Measurements from ENCODE around the gene HAUS7.

The HAUS7 gene

GRCh38 chrX:153488231-153488914, 18.0 kb upstream of the HAUS7 start:
- Histone ChIP-seq H3K36me3 (ENCODE audit: control insufficient read depth, insufficient read depth, low read length, severe bottlenecking) (no peaks in the 10 kb centered on the region), H3K9ac (ENCODE audit: low read length) (no peak overlapping the region), H3K27me3 (replicated peaks; ENCODE audit: control insufficient read depth, insufficient read depth, low read length) (no peaks in the 10 kb centered on the region), H3K4me1 (ENCODE audit: control insufficient read depth, insufficient read depth, low read length) (peaks cover 4% of the 10 kb centered on the region), H3K9me3 (ENCODE audit: control insufficient read depth, low read length) (no peaks in the 10 kb centered on the region), H3K4me3 (ENCODE audit: low read length) (no peak overlapping the region)
- peak; percentile 59 for DNase-seq (ENCODE audit: low read depth)

GRCh38 chrX:153487590-153488071, 17.3 kb upstream of the HAUS7 start:
- H3K4me1 ChIP-seq (ENCODE audit: control insufficient read depth, insufficient read depth, low read length) = peaks cover 4% of the 10 kb centered on the region
- H3K36me3 ChIP-seq (ENCODE audit: control insufficient read depth, insufficient read depth, low read length, severe bottlenecking) = no peaks in the 10 kb centered on the region
- DNase-seq (ENCODE audit: low read depth) = no peak
- no peaks in the 10 kb centered on the region for H3K27me3 ChIP-seq (replicated peaks; ENCODE audit: control insufficient read depth, insufficient read depth, low read length)
- no peak overlapping the region for H3K4me3 ChIP-seq (ENCODE audit: low read length)
- H3K9me3 ChIP-seq (ENCODE audit: control insufficient read depth, low read length) = no peaks in the 10 kb centered on the region
- H3K9ac ChIP-seq (ENCODE audit: low read length) = no peak overlapping the region

GRCh38 chrX:153486171-153486570, 15.8 kb upstream of the HAUS7 start:
- Histone ChIP-seq H3K9ac (ENCODE audit: low read length) (no peak overlapping the region), H3K4me1 (ENCODE audit: control insufficient read depth, insufficient read depth, low read length) (peaks cover 4% of the 10 kb centered on the region), H3K4me3 (ENCODE audit: low read length) (no peak overlapping the region), H3K27me3 (replicated peaks; ENCODE audit: control insufficient read depth, insufficient read depth, low read length) (no peaks in the 10 kb centered on the region), H3K36me3 (ENCODE audit: control insufficient read depth, insufficient read depth, low read length, severe bottlenecking) (no peaks in the 10 kb centered on the region), H3K9me3 (ENCODE audit: control insufficient read depth, low read length) (no peaks in the 10 kb centered on the region)
- DNase-seq (ENCODE audit: low read depth) = no peak

- H3K27me3 ChIP-seq (replicated peaks; ENCODE audit: control insufficient read depth, insufficient read depth, low read length) = no peaks in the 10 kb centered on the region
- no peaks in the 10 kb centered on the region for H3K36me3 ChIP-seq (ENCODE audit: control insufficient read depth, insufficient read depth, low read length, severe bottlenecking)
- H3K9ac ChIP-seq (ENCODE audit: low read length) = no peak overlapping the region
- no peak for DNase-seq (ENCODE audit: low read depth)
- no peaks in the 10 kb centered on the region for H3K9me3 ChIP-seq (ENCODE audit: control insufficient read depth, low read length)
- peaks cover 4% of the 10 kb centered on the region for H3K4me1 ChIP-seq (ENCODE audit: control insufficient read depth, insufficient read depth, low read length)
- H3K4me3 ChIP-seq (ENCODE audit: low read length) = no peak overlapping the region
These were observed 15.2 kb upstream of the HAUS7 start for GRCh38 chrX:153485396-153486080.

GRCh38 chrX:153482376-153483015, 12.1 kb upstream of the HAUS7 start:
- no peak overlapping the region for H3K9ac ChIP-seq (ENCODE audit: low read length)
- H3K4me1 ChIP-seq (ENCODE audit: control insufficient read depth, insufficient read depth, low read length) = peaks cover 6% of the 10 kb centered on the region
- H3K36me3 ChIP-seq (ENCODE audit: control insufficient read depth, insufficient read depth, low read length, severe bottlenecking) = no peaks in the 10 kb centered on the region
- no peaks in the 10 kb centered on the region for H3K27me3 ChIP-seq (replicated peaks; ENCODE audit: control insufficient read depth, insufficient read depth, low read length)
- DNase-seq (ENCODE audit: low read depth) = no peak
- no peak overlapping the region for H3K4me3 ChIP-seq (ENCODE audit: low read length)
- no peaks in the 10 kb centered on the region for H3K9me3 ChIP-seq (ENCODE audit: control insufficient read depth, low read length)

GRCh38 chrX:153481043-153481442, 10.7 kb upstream of the HAUS7 start:
- Histone ChIP-seq H3K4me3 (ENCODE audit: low read length) (no peak overlapping the region), H3K27me3 (replicated peaks; ENCODE audit: control insufficient read depth, insufficient read depth, low read length) (no peaks in the 10 kb centered on the region), H3K9ac (ENCODE audit: low read length) (no peak overlapping the region), H3K4me1 (ENCODE audit: control insufficient read depth, insufficient read depth, low read length) (peaks cover 9% of the 10 kb centered on the region), H3K9me3 (ENCODE audit: control insufficient read depth, low read length) (no peaks in the 10 kb centered on the region), H3K36me3 (ENCODE audit: control insufficient read depth, insufficient read depth, low read length, severe bottlenecking) (no peaks in the 10 kb centered on the region)
- no peak for DNase-seq (ENCODE audit: low read depth)

GRCh38 chrX:153478746-153479145, 8.4 kb upstream of the HAUS7 start:
- H3K9me3 ChIP-seq (ENCODE audit: control insufficient read depth, low read length) = no peaks in the 10 kb centered on the region
- no peaks in the 10 kb centered on the region for H3K36me3 ChIP-seq (ENCODE audit: control insufficient read depth, insufficient read depth, low read length, severe bottlenecking)
- no peak overlapping the region for H3K9ac ChIP-seq (ENCODE audit: low read length)
- peaks cover 13% of the 10 kb centered on the region for H3K4me1 ChIP-seq (ENCODE audit: control insufficient read depth, insufficient read depth, low read length)
- no peak for DNase-seq (ENCODE audit: low read depth)
- no peaks in the 10 kb centered on the region for H3K27me3 ChIP-seq (replicated peaks; ENCODE audit: control insufficient read depth, insufficient read depth, low read length)
- H3K4me3 ChIP-seq (ENCODE audit: low read length) = no peak overlapping the region

GRCh38 chrX:153477901-153478300, 7.5 kb upstream of the HAUS7 start:
- Histone ChIP-seq H3K27me3 (replicated peaks; ENCODE audit: control insufficient read depth, insufficient read depth, low read length) (no peaks in the 10 kb centered on the region), H3K9ac (ENCODE audit: low read length) (no peak overlapping the region)

GRCh38 chrX:153477364-153477857, 7.0 kb upstream of the HAUS7 start:
- Histone ChIP-seq H3K9ac (ENCODE audit: low read length) (no peak overlapping the region), H3K9me3 (ENCODE audit: control insufficient read depth, low read length) (no peaks in the 10 kb centered on the region), H3K27me3 (replicated peaks; ENCODE audit: control insufficient read depth, insufficient read depth, low read length) (no peaks in the 10 kb centered on the region), H3K4me1 (ENCODE audit: control insufficient read depth, insufficient read depth, low read length) (peaks cover 13% of the 10 kb centered on the region), H3K4me3 (ENCODE audit: low read length) (no peak overlapping the region), H3K36me3 (ENCODE audit: control insufficient read depth, insufficient read depth, low read length, severe bottlenecking) (no peaks in the 10 kb centered on the region)
- DNase-seq (ENCODE audit: low read depth) = no peak

More at GRCh38 chrX:153477901-153478300, 7.5 kb upstream of the HAUS7 start:
- H3K9me3 ChIP-seq (ENCODE audit: control insufficient read depth, low read length) = no peaks in the 10 kb centered on the region
- peaks cover 13% of the 10 kb centered on the region for H3K4me1 ChIP-seq (ENCODE audit: control insufficient read depth, insufficient read depth, low read length)
- no peak overlapping the region for H3K4me3 ChIP-seq (ENCODE audit: low read length)
- no peaks in the 10 kb centered on the region for H3K36me3 ChIP-seq (ENCODE audit: control insufficient read depth, insufficient read depth, low read length, severe bottlenecking)
- DNase-seq (ENCODE audit: low read depth) = no peak

- no peak overlapping the region for H3K9ac ChIP-seq (ENCODE audit: low read length)
- no peaks in the 10 kb centered on the region for H3K27me3 ChIP-seq (replicated peaks; ENCODE audit: control insufficient read depth, insufficient read depth, low read length)
- H3K36me3 ChIP-seq (ENCODE audit: control insufficient read depth, insufficient read depth, low read length, severe bottlenecking) = no peaks in the 10 kb centered on the region
- peaks cover 13% of the 10 kb centered on the region for H3K4me1 ChIP-seq (ENCODE audit: control insufficient read depth, insufficient read depth, low read length)
- H3K9me3 ChIP-seq (ENCODE audit: control insufficient read depth, low read length) = no peaks in the 10 kb centered on the region
- no peak overlapping the region for H3K4me3 ChIP-seq (ENCODE audit: low read length)
- peak; percentile 64 for DNase-seq (ENCODE audit: low read depth)
These were observed 6.4 kb upstream of the HAUS7 start for GRCh38 chrX:153476666-153477363.

Data from adipocyte (in vitro differentiated cells).